K562 (cell line): ENCODE measurements around the gene AP1S3. TPM values are rescaled to one million over a fixed set of nuclear protein-coding genes. Genes with fewer than 3 reads are reported as not detected.

Source experiments
- ATAC-seq: fragments of 200-7000 bp; cut with Tn5 transposase; 3 replicates; pipeline ENCODE4 v1.9.1; 2020; ENCODE audit warnings: moderate library complexity
- BruUV-seq: library from RNA; stranded (reverse); fragments of 400-500 nt; replicated peaks from 2 replicates; lab custom pipeline; 2021; lab: Mats Ljungman, UMichigan
- CTCF ChIA-PET: fragments of 300-600 bp; formaldehyde crosslinking; extraction: SDS; loops from one replicate; lab custom pipeline; 2021; ENCODE audit warnings: low intra/inter-chr PET ratio; lab: Yijun Ruan, JAX
- POLR2A ChIA-PET: fragments of 300-600, 350-650 bp; sonication (Branson Sonifier 250); formaldehyde crosslinking; extraction: SDS; loops from one replicate; lab custom pipeline; 2021; ENCODE audit warnings: antibody characterized with exemption, inconsistent platforms; lab: Yijun Ruan, JAX
- DNase-seq, 4 experiments: peaks; one replicate each; pipeline versions ENCODE4 v3.0.0 to v3.0.0-alpha.2; 2011 to 2018; ENCODE audit warnings: low spot score in 3 of 4, mixed read lengths in 3 of 4; ENCODE audit errors: extremely low read depth in 1 of 4
- FAIRE-seq: peaks from 2 replicates; lab custom pipeline; 2011; peaks lifted over from hg19 to GRCh38; lab: Jason Lieb, UNC
- H2AFZ ChIP-seq: 2 replicates; pipeline ENCODE4 v1.6.0; 2011; ENCODE audit warnings: low read depth, low read length, control low read depth, inconsistent platforms
- H3K27ac ChIP-seq: fragments of 200-600 bp; 3 replicates; pipeline ENCODE4 v1.8.0; 2011; ENCODE audit warnings: low read depth, mild to moderate bottlenecking, control low read depth, inconsistent platforms, low read length, moderate library complexity, mixed read lengths; ENCODE audit errors: extremely low read depth
- H3K27me3 ChIP-seq, 2 experiments: fragments of 300-600 bp in 1 of 2; 2 replicates in 1 of 2; 3 replicates in 1 of 2; pipeline versions ENCODE4 v1.6.0 to v1.8.0; 2011; ENCODE audit warnings: inconsistent platforms in 2 of 2, low read length in 2 of 2, mild to moderate bottlenecking in 1 of 2, mixed read lengths in 1 of 2, moderate library complexity in 1 of 2; ENCODE audit not compliant: control insufficient read depth in 2 of 2, insufficient read depth in 2 of 2
- H3K36me3 ChIP-seq: fragments of 300-600 bp; 3 replicates; pipeline ENCODE4 v1.8.0; 2011; ENCODE audit warnings: mild to moderate bottlenecking, low read length, inconsistent platforms; ENCODE audit not compliant: control insufficient read depth, insufficient read depth
- H3K4me1 ChIP-seq, 2 experiments: fragments of 200-600 bp in 1 of 2; replicated peaks in 1 of 2; 2 replicates in 1 of 2; 3 replicates in 1 of 2; pipeline versions ENCODE4 v1.5.1 to v1.8.0; 2011; ENCODE audit warnings: inconsistent platforms in 2 of 2, low read length in 2 of 2, mild to moderate bottlenecking in 1 of 2, mixed read lengths in 1 of 2, moderate library complexity in 1 of 2; ENCODE audit not compliant: control insufficient read depth in 2 of 2, insufficient read depth in 2 of 2
- H3K4me2 ChIP-seq: 2 replicates; pipeline ENCODE4 v1.6.1; 2011; ENCODE audit warnings: low read length, control low read depth, inconsistent platforms, mixed read lengths; ENCODE audit not compliant: insufficient read depth
- H3K4me3 ChIP-seq: fragments of 200-600 bp; sonication (generic), shearing (Covaris generic); 2 replicates; pipeline ENCODE4 v1.5.1; 2016; ENCODE audit warnings: control low read depth, inconsistent platforms
- H3K79me2 ChIP-seq: fragments of 200-600 bp; 3 replicates; pipeline ENCODE4 v1.8.0; 2011; ENCODE audit warnings: low read length, inconsistent platforms; ENCODE audit not compliant: control insufficient read depth, insufficient read depth
- H3K9ac ChIP-seq, 2 experiments: 2 replicates each; pipeline versions ENCODE4 v1.6.0 to v1.6.1; 2011; ENCODE audit warnings: low read depth in 2 of 2, low read length in 2 of 2, control low read depth in 1 of 2, inconsistent platforms in 1 of 2, mild to moderate bottlenecking in 1 of 2, mixed read lengths in 1 of 2; ENCODE audit not compliant: insufficient read depth in 1 of 2
- H3K9me1 ChIP-seq: one replicate; pipeline ENCODE4 v1.6.0; 2011; ENCODE audit warnings: inconsistent platforms, mild to moderate bottlenecking, low read length, moderate library complexity; ENCODE audit not compliant: control insufficient read depth, insufficient read depth
- H3K9me3 ChIP-seq: replicated peaks from 2 replicates; pipeline ENCODE4 v1.5.1; 2011; ENCODE audit warnings: low read depth, low read length, inconsistent platforms; ENCODE audit not compliant: control insufficient read depth, insufficient read depth
- H4K20me1 ChIP-seq: replicated peaks from 2 replicates; pipeline ENCODE4 v1.6.1; 2011; ENCODE audit warnings: low read length, inconsistent platforms, mixed read lengths; ENCODE audit not compliant: control insufficient read depth, insufficient read depth
- ATF3 ChIP-seq, 2 experiments: fragments of 450-650 bp in 1 of 2; sonication (generic) in 1 of 2; formaldehyde crosslinking in 1 of 2; IDR thresholded peaks in 1 of 2; conservative IDR thresholded peaks in 1 of 2; 2 replicates each; pipeline versions ENCODE4 v1.6.1 to v1.8.1; 2016 to 2023; ENCODE audit warnings: mild to moderate bottlenecking in 2 of 2, moderate library complexity in 2 of 2, inconsistent platforms in 1 of 2, missing genetic modification reagents in 1 of 2
- CHD1 ChIP-seq: fragments of 200-600 bp; sonication (generic); IDR thresholded peaks from one replicate; pipeline ENCODE4 v1.6.1; 2012; ENCODE audit warnings: mild to moderate bottlenecking, moderate library complexity, low read length, inconsistent platforms
- CTBP1 ChIP-seq: fragments of 450-650 bp; IDR thresholded peaks from 2 replicates; pipeline ENCODE4 v1.6.1; 2016; ENCODE audit warnings: borderline replicate concordance
- DPF2 ChIP-seq: fragments of 450-650 bp; IDR thresholded peaks from 2 replicates; pipeline ENCODE4 v1.6.1; 2016
- FOS ChIP-seq: IDR thresholded peaks from 3 replicates; pipeline ENCODE4 v1.6.1; 2011; ENCODE audit not compliant: insufficient read length; ENCODE audit errors: extremely low read depth
- HLTF ChIP-seq: fragments of 450-650 bp; IDR thresholded peaks from 2 replicates; pipeline ENCODE4 v1.6.1; 2016
- HNRNPUL1 ChIP-seq: fragments of 200-400 bp; formaldehyde crosslinking; IDR thresholded peaks from 2 replicates; pipeline ENCODE4 v1.6.1; 2017; ENCODE audit warnings: low read length
- JUND ChIP-seq, 2 experiments: IDR thresholded peaks; 2 replicates in 1 of 2; 3 replicates in 1 of 2; pipeline ENCODE4 v1.6.1; 2011; ENCODE audit warnings: borderline replicate concordance in 2 of 2, low read depth in 2 of 2, low read length in 2 of 2, improper control_type of control experiment in 1 of 2, missing biosample characterization in 1 of 2, missing genetic modification characterization in 1 of 2, missing genetic modification reagents in 1 of 2
- MAFG ChIP-seq: fragments of 450-650 bp; conservative IDR thresholded peaks from 2 replicates; pipeline ENCODE4 v1.6.1; 2016; ENCODE audit warnings: missing genetic modification characterization, missing compliant biosample characterization
- MTF1 ChIP-seq: fragments of 250-450 bp; sonication (Bioruptor Pico); IDR thresholded peaks from 2 replicates; pipeline ENCODE4 v1.9.0; 2021; ENCODE audit warnings: moderate library complexity, mild to moderate bottlenecking, inconsistent platforms, borderline replicate concordance
- NFYB ChIP-seq: IDR thresholded peaks from 2 replicates; pipeline ENCODE4 v1.6.1; 2011; ENCODE audit warnings: mild to moderate bottlenecking, moderate library complexity; ENCODE audit not compliant: insufficient read length; ENCODE audit errors: extremely low read depth
- NR4A1 ChIP-seq, 2 experiments: fragments of 250-450 bp in 1 of 2; fragments of 450-650 bp in 1 of 2; sonication (Bioruptor Pico) in 1 of 2; IDR thresholded peaks; 2 replicates each; pipeline versions ENCODE4 v1.4.0 to v1.6.1; 2016 to 2020; ENCODE audit warnings: mild to moderate bottlenecking in 2 of 2, missing compliant biosample characterization in 1 of 2, missing genetic modification characterization in 1 of 2, moderate library complexity in 1 of 2
- PKNOX1 ChIP-seq: fragments of 450-650 bp; IDR thresholded peaks from 2 replicates; pipeline ENCODE4 v1.6.1; 2016
- RNF2 ChIP-seq: sonication (generic); IDR thresholded peaks from 2 replicates; pipeline ENCODE4 v1.6.1; 2016
- USF1 ChIP-seq: sonication (generic); formaldehyde crosslinking; IDR thresholded peaks from 2 replicates; pipeline ENCODE4 v1.9.0; 2022; ENCODE audit warnings: mild to moderate bottlenecking, missing genetic modification reagents
- ZKSCAN8 ChIP-seq: fragments of 200-800 bp; sonication (Bioruptor generic); IDR thresholded peaks from 2 replicates; pipeline ENCODE4 v1.6.1; 2016; ENCODE audit warnings: missing genetic modification characterization, missing compliant biosample characterization
- ZNF12 ChIP-seq: sonication (generic); formaldehyde crosslinking; IDR thresholded peaks from 2 replicates; pipeline ENCODE4 v1.4.0; 2020; ENCODE audit warnings: mild to moderate bottlenecking, missing genetic modification reagents
- ZNF121 ChIP-seq: sonication (generic); formaldehyde crosslinking; conservative IDR thresholded peaks from 2 replicates; pipeline ENCODE4 v1.8.0; 2022; ENCODE audit warnings: missing genetic modification reagents
- WGBS: fragments of 100-300 bp; shearing (Covaris generic); methylation state at CpG from one replicate; pipeline ENCODE4 v1.1.6; 2016; ENCODE audit warnings: low coverage, mixed read lengths; ENCODE audit not compliant: insufficient coverage; ENCODE audit errors: missing lambda C conversion rate; 5-methylcytosine and 5-hydroxymethylcytosine counted together
- in situ Hi-C: fragments of 300-500 bp; cut with MboI; formaldehyde crosslinking; loops from 4 replicates; pipeline ENCODE4 v1.15.0; 2018; ENCODE audit warnings: inconsistent platforms, mixed read lengths
- intact Hi-C: fragments of 100-400 bp; cut with micrococcal nuclease; formaldehyde crosslinking; loops from 2 replicates; pipeline ENCODE4 v1.14.2; 2022
- polyA plus RNA-seq, 8 experiments: library from polyadenylated mRNA; depleted of rRNA in 4 of 8; stranded (reverse) in 5 of 8; unstranded in 3 of 8; fragments of >200 nt; fragmentation: Nextera tagmentation in 2 of 8; fragmentation: Illumina TruSeq in 1 of 8; extraction: Ambion mirVana in 2 of 8; extraction: Trizol in 1 of 8; gene quantifications; 2 replicates each; pipeline versions ENCODE4 v1.2.1 to v1.2.3, GENCODE V29; 2011 to 2014; ENCODE audit warnings: inconsistent platforms in 1 of 8, missing spikeins in 1 of 8
- total RNA-seq, 7 experiments: library from RNA; depleted of rRNA in 6 of 7; stranded (reverse); fragments of >200 nt in 6 of 7; fragmentation: Illumina TruSeq in 2 of 7; extraction: Trizol in 2 of 7; gene quantifications; 2 replicates each; pipeline versions ENCODE4 v1.2.1 to v1.2.3, GENCODE V29; 2011 to 2021; ENCODE audit warnings: low replicate concordance in 1 of 7

Gene AP1S3
- total and polyA plus RNA-seq, 9 of the 15 experiments (the other 6 are each of a cell fraction or from before 2014, with no cell fraction given) = 0.50 to 3.8 (median 2.1) TPM

- H3K27me3 ChIP-seq = no peaks in the 10 kb centered on the region
- H3K9ac ChIP-seq = peak overlapping the region in 1 of 2 experiments; percentile 71; a peak in 1 of 4 replicates
- peak overlapping the region; percentile 48; the same call in 1 of the 2 replicates for H3K4me2 ChIP-seq
- peaks cover 7% of the 10 kb centered on the region; the same call in 2 of the 3 replicates for H3K79me2 ChIP-seq
- in situ Hi-C loops (no loop called here), intact Hi-C loops (no loop called here)
- H3K27ac ChIP-seq = peak overlapping the region; percentile 80; the same call in 2 of the 3 replicates
- ATAC-seq = 0 out of 3 replicates have a peak, but pooled peaks have one; percentile 24
- WGBS = 18% methylated on average over 5 of the region's 5 CpGs
- H3K9me3 ChIP-seq = no peaks in the 10 kb centered on the region
- ChIA-PET POLR2A (no interaction called here), CTCF (no interaction called here)
- no peaks in the 10 kb centered on the region; the same call in 2 of the 3 replicates for H3K36me3 ChIP-seq
- DNase-seq = peak; percentile 41 to 78 (median 48)
- H3K4me3 ChIP-seq = no peak overlapping the region
- FAIRE-seq = peak; percentile 93
- no TSS peak for BruUV-seq
- H4K20me1 ChIP-seq = no peaks in the 10 kb centered on the region
- no peaks in the 10 kb centered on the region for H3K9me1 ChIP-seq
- peak overlapping the region; percentile 83 for H2AFZ ChIP-seq
- peaks cover 0 to 20% of the 10 kb centered on the region in 2 experiments; a peak in 2 of 5 replicates for H3K4me1 ChIP-seq
- TF ChIP-seq RNF2 = no peak
- TF ChIP-seq MAFG (tag) = no peak
- TF ChIP-seq NR4A1 (CRISPR knock-in tag; IDR thresholded peaks at IDR 0.05) = no peak
- no peak for TF ChIP-seq NR4A1 (tag; IDR thresholded peaks at IDR 0.05)
- TF ChIP-seq ZKSCAN8 (CRISPR knock-in tag) = no peak
- no peak for TF ChIP-seq ZNF12 (CRISPR knock-in tag)
- no peak for TF ChIP-seq NFYB
- TF ChIP-seq CHD1 = no peak
- TF ChIP-seq HLTF = no peak
- TF ChIP-seq JUND (IDR thresholded peaks at IDR 0.05; ENCODE audit: borderline replicate concordance, low read depth, low read length) = peak; percentile 96
- TF ChIP-seq JUND (tag; IDR thresholded peaks at IDR 0.05; ENCODE audit: borderline replicate concordance, low read depth, low read length) = peak; percentile 96
- no peak for TF ChIP-seq ZNF121 (CRISPR knock-in tag)
- TF ChIP-seq FOS = peak; percentile 62
- TF ChIP-seq USF1 = no peak
- TF ChIP-seq HNRNPUL1 = no peak
- TF ChIP-seq PKNOX1 = no peak
- TF ChIP-seq DPF2 = peak; percentile 63
- TF ChIP-seq CTBP1 = 0 out of 2 replicates have a peak, but pooled peaks have one; percentile 12
- TF ChIP-seq MTF1 (CRISPR knock-in tag) = no peak
- TF ChIP-seq ATF3 (IDR thresholded peaks at IDR 0.05) = peak; percentile 93
- peak; percentile 63; the same call in 1 of the 2 replicates for TF ChIP-seq ATF3 (CRISPR knock-in tag; conservative IDR thresholded peaks at IDR 0.05)
Measured at GRCh38 chr2:223725494-223725893, 111.9 kb downstream of the AP1S3 start.
